Measurements from ENCODE around the gene ATP5PB. TPM values are rescaled to one million over a fixed set of nuclear protein-coding genes. Genes with fewer than 3 reads are reported as not detected.

The ATP5PB gene
- total and polyA plus RNA-seq, 7 donors, result 157 to 849 (median 217) TPM

GRCh38 chr1:111509997-111510375, 60.7 kb downstream of the ATP5PB start:
- H3K36me3 ChIP-seq, result no peaks in the 10 kb centered on the region
- WGBS, 2 donors, result 64 to 65% methylated on average over 3 of the region's 3 CpGs
- H3K27me3 ChIP-seq, result no peaks in the 10 kb centered on the region
- peaks cover 0 to 83% (median 70%) of the 10 kb centered on the region in 4 donors for H3K4me1 ChIP-seq
- no peaks in the 10 kb centered on the region for H3K9me3 ChIP-seq
- peak overlapping the region; percentile 91 to 95 (median 94) for H3K27ac ChIP-seq
- peak; percentile 79 for DNase-seq
- no peak for TF ChIP-seq CTCF (IDR thresholded peaks at IDR 0.05)
- TF ChIP-seq POLR2AphosphoS5 (IDR thresholded peaks at IDR 0.05), result peak in 2 of 4 donors; percentile 29 to 43
- no peak for TF ChIP-seq EP300 (IDR thresholded peaks at IDR 0.05)
- TF ChIP-seq POLR2A (IDR thresholded peaks at IDR 0.05), result no peak
- H3K4me3 ChIP-seq, result no peak overlapping the region
- intact Hi-C loops (cut with DNase I), result loop anchor here (2.0 to 5.0 kb wide), 2 partner anchors 197 to 245 kb away; partner anchors contain the start of gene DDX20

- intact Hi-C loops (cut with DNase I), result no loop called here
- H3K9me3 ChIP-seq, result no peaks in the 10 kb centered on the region
- peaks cover 0 to 90% (median 75%) of the 10 kb centered on the region in 4 donors for H3K4me1 ChIP-seq
- no peak for DNase-seq
- H3K27ac ChIP-seq, result peak overlapping the region in 3 of 4 donors; percentile 93 to 95 (median 94)
- no peak overlapping the region for H3K4me3 ChIP-seq
- H3K36me3 ChIP-seq, result no peaks in the 10 kb centered on the region
- no peaks in the 10 kb centered on the region for H3K27me3 ChIP-seq
- no peak for TF ChIP-seq POLR2AphosphoS5 (IDR thresholded peaks at IDR 0.05)
- no peak for TF ChIP-seq CTCF (IDR thresholded peaks at IDR 0.05)
- TF ChIP-seq EP300 (IDR thresholded peaks at IDR 0.05), result no peak
- no peak for TF ChIP-seq POLR2A (IDR thresholded peaks at IDR 0.05)
- WGBS, 2 donors, result 62 to 81% methylated on average over 3 of the region's 3 CpGs
Measured at GRCh38 chr1:111511370-111511769, 62.1 kb downstream of the ATP5PB start.

Small RNA genes lying within 50 kb of the gene (small RNA-seq; reads per million reads assigned to genes)
- gene RF00019, result 0 reads per million in 3 donors
- gene RNU6-792P, result 0 reads per million in 3 donors

Other genes with a start within 250 kb of the ATP5PB start
- gene DENND2D, start 248.8 kb upstream of the ATP5PB start, total RNA-seq, result 1 to 10 TPM; 2.3 to 5.9 (median 4.8) TPM
- 10 to 100 TPM; 34.2 to 77.0 (median 46.5) TPM for gene DENND2D, start 248.8 kb upstream of the ATP5PB start, polyA plus RNA-seq
- 1 to 10 TPM in 2 of 4 donors, under 1 TPM in 1, not detected in 1; 0.71 to 2.6 (median 1.8) TPM for gene CHI3L2, start 221.8 kb upstream of the ATP5PB start, total RNA-seq
- 10 to 100 TPM in 1 of 3 donors, not detected in 2; 11.0 TPM for gene CHI3L2, start 221.8 kb upstream of the ATP5PB start, polyA plus RNA-seq
- not detected for gene CHIA, start 158.6 kb upstream of the ATP5PB start, total RNA-seq
- gene CHIA, start 158.6 kb upstream of the ATP5PB start, polyA plus RNA-seq, result not detected
- gene OVGP1, start 21.7 kb upstream of the ATP5PB start, total RNA-seq, result 1 to 10 TPM; 1.4 to 5.5 (median 2.2) TPM
- 1 to 10 TPM in 2 of 3 donors, under 1 TPM in 1; 0.69 to 1.9 (median 1.8) TPM for gene OVGP1, start 21.7 kb upstream of the ATP5PB start, polyA plus RNA-seq
- 10 to 100 TPM; 16.3 to 23.8 (median 20.1) TPM for gene WDR77, start 208 bp upstream of the ATP5PB start, total RNA-seq
- gene WDR77, start 208 bp upstream of the ATP5PB start, polyA plus RNA-seq, result 10 to 100 TPM; 13.8 to 29.5 (median 15.5) TPM
- 10 to 100 TPM; 15.7 to 31.0 (median 21.5) TPM for gene C1orf162, start 24.5 kb downstream of the ATP5PB start, total RNA-seq
- gene C1orf162, start 24.5 kb downstream of the ATP5PB start, polyA plus RNA-seq, result 10 to 100 TPM; 22.8 to 27.0 (median 24.3) TPM
- gene ADORA3, start 54.2 kb downstream of the ATP5PB start, total RNA-seq, result 10 to 100 TPM in 2 of 4 donors, 1 to 10 TPM in 2; 3.0 to 12.8 (median 10.4) TPM
- gene ADORA3, start 54.2 kb downstream of the ATP5PB start, polyA plus RNA-seq, result 10 to 100 TPM in 1 of 3 donors, 1 to 10 TPM in 2; 3.0 to 20.6 (median 5.4) TPM
- gene TMIGD3, start 54.2 kb downstream of the ATP5PB start, total RNA-seq, result 1 to 10 TPM; 1.9 to 7.5 (median 5.1) TPM
- gene TMIGD3, start 54.2 kb downstream of the ATP5PB start, polyA plus RNA-seq, result 10 to 100 TPM in 1 of 3 donors, 1 to 10 TPM in 2; 3.4 to 29.8 (median 6.6) TPM
- 100 to 1,000 TPM; 213 to 381 (median 301) TPM for gene RAP1A, start 170.3 kb downstream of the ATP5PB start, total RNA-seq
- gene RAP1A, start 170.3 kb downstream of the ATP5PB start, polyA plus RNA-seq, result 100 to 1,000 TPM in 2 of 3 donors, 10 to 100 TPM in 1; 87.5 to 205 (median 178) TPM

Measured in sigmoid colon (tissue), 7 donors.